Measurements from ENCODE around the gene POLR1G. TPM values are rescaled to one million over a fixed set of nuclear protein-coding genes. Genes with fewer than 3 reads are reported as not detected.

POLR1G gene
- total RNA-seq, 2 donors from 2014 or later, result 13.2 to 16.0 TPM

- no peak for TF ChIP-seq CTCF (conservative IDR thresholded peaks at IDR 0.05)
- Mint-ChIP-seq H3K27me3 (ENCODE audit: insufficient read depth) (peaks cover 12% of the 10 kb centered on the region), H3K4me1 (peaks cover 9% of the 10 kb centered on the region), H3K4me3 (no peak overlapping the region), H3K27ac (peak overlapping the region; percentile 95), H3K9me3 (no peaks in the 10 kb centered on the region), H3K36me3 (ENCODE audit: low read depth) (no peaks in the 10 kb centered on the region)
- H3K36me3 ChIP-seq (ENCODE audit: control insufficient read depth, insufficient read depth, low read length), result no peaks in the 10 kb centered on the region
- peak overlapping the region; percentile 55 for H3K9ac ChIP-seq (ENCODE audit: extremely low read depth, low read length, poor library complexity, severe bottlenecking)
- 80 to 100% methylated on average over 2 of the region's 2 CpGs for WGBS, 2 experiments (ENCODE audit: insufficient coverage in 1 of 2, insufficient read length in 1 of 2)
- H3K4me3 ChIP-seq (ENCODE audit: low read length), result no peak overlapping the region
- peak overlapping the region; percentile 84 for H3K27ac ChIP-seq (ENCODE audit: low read depth, low read length)
- H3K9me3 ChIP-seq (ENCODE audit: control insufficient read depth, low read length), result no peaks in the 10 kb centered on the region
- peaks cover 5% of the 10 kb centered on the region for H3K4me1 ChIP-seq (ENCODE audit: control insufficient read depth, insufficient read depth, low read length)
- H3K27me3 ChIP-seq (ENCODE audit: control insufficient read depth, insufficient read depth, low read length, poor library complexity, severe bottlenecking), result peaks cover 7% of the 10 kb centered on the region
- no peak for DNase-seq
Observed at GRCh38 chr19:45456500-45456815, 50.0 kb downstream of the POLR1G start.

- no peaks in the 10 kb centered on the region for H3K36me3 ChIP-seq (ENCODE audit: control insufficient read depth, insufficient read depth, low read length)
- Mint-ChIP-seq H3K27me3 (ENCODE audit: insufficient read depth) (peaks cover 4% of the 10 kb centered on the region), H3K4me1 (peaks cover 9% of the 10 kb centered on the region), H3K27ac (peak overlapping the region; percentile 18), H3K9me3 (no peaks in the 10 kb centered on the region), H3K4me3 (no peak overlapping the region), H3K36me3 (ENCODE audit: low read depth) (no peaks in the 10 kb centered on the region)
- no peak overlapping the region for H3K9ac ChIP-seq (ENCODE audit: extremely low read depth, low read length, poor library complexity, severe bottlenecking)
- H3K27me3 ChIP-seq (ENCODE audit: control insufficient read depth, insufficient read depth, low read length, poor library complexity, severe bottlenecking), result no peaks in the 10 kb centered on the region
- DNase-seq, result no peak
- H3K27ac ChIP-seq (ENCODE audit: low read depth, low read length), result no peak overlapping the region
- H3K9me3 ChIP-seq (ENCODE audit: control insufficient read depth, low read length), result no peaks in the 10 kb centered on the region
- H3K4me1 ChIP-seq (ENCODE audit: control insufficient read depth, insufficient read depth, low read length), result peaks cover 5% of the 10 kb centered on the region
- TF ChIP-seq CTCF (conservative IDR thresholded peaks at IDR 0.05), result no peak
- no peak overlapping the region for H3K4me3 ChIP-seq (ENCODE audit: low read length)
Observed at GRCh38 chr19:45457776-45458175, 51.3 kb downstream of the POLR1G start.

Small RNA genes lying within 50 kb of the gene (microRNA-seq; reads per million reads assigned to microRNA genes)
- gene MIR6088 (ENCODE audit: borderline microRNAs expressed), result not detected

Other genes starting within 250 kb of the POLR1G start
- under 1 TPM; 0.15 to 0.22 TPM for gene NKPD1, start 245.7 kb upstream of the POLR1G start, total RNA-seq
- gene TRAPPC6A, start 228.4 kb upstream of the POLR1G start, total RNA-seq, result 10 to 100 TPM; 56.6 to 79.1 TPM
- gene BLOC1S3, start 227.9 kb upstream of the POLR1G start, total RNA-seq, result 10 to 100 TPM in 1 of 2 donors, 1 to 10 TPM in 1; 9.4 to 11.3 TPM
- gene EXOC3L2, start 161.2 kb upstream of the POLR1G start, total RNA-seq, result under 1 TPM in 1 of 2 donors, not detected in 1; 0.11 TPM
- 10 to 100 TPM; 74.6 to 90.6 TPM for gene MARK4, start 155.4 kb upstream of the POLR1G start, total RNA-seq
- gene CKM, start 83.8 kb upstream of the POLR1G start, total RNA-seq, result 1 to 10 TPM; 2.7 to 3.7 TPM
- 1 to 10 TPM; 3.6 to 4.8 TPM for gene KLC3, start 65.9 kb upstream of the POLR1G start, total RNA-seq
- gene ERCC2, start 36.1 kb upstream of the POLR1G start, total RNA-seq, result 100 to 1,000 TPM in 1 of 2 donors, 10 to 100 TPM in 1; 87.9 to 105 TPM
- gene PPP1R13L, start 1.6 kb upstream of the POLR1G start, total RNA-seq, result 10 to 100 TPM; 17.9 to 26.4 TPM
- 10 to 100 TPM; 53.5 to 63.6 TPM for gene ERCC1, start 17.3 kb downstream of the POLR1G start, total RNA-seq
- 1 to 10 TPM; 1.6 to 3.0 TPM for gene FOSB, start 61.4 kb downstream of the POLR1G start, total RNA-seq
- gene RTN2, start 90.4 kb downstream of the POLR1G start, total RNA-seq, result 10 to 100 TPM; 15.7 to 18.5 TPM
- gene PPM1N, start 91.8 kb downstream of the POLR1G start, total RNA-seq, result 1 to 10 TPM; 3.2 to 3.5 TPM
- 100 to 1,000 TPM; 134 to 144 TPM for gene VASP, start 100.8 kb downstream of the POLR1G start, total RNA-seq
- gene OPA3, start 178.2 kb downstream of the POLR1G start, total RNA-seq, result 10 to 100 TPM; 12.9 to 15.4 TPM
- gene GPR4, start 195.6 kb downstream of the POLR1G start, total RNA-seq, result not detected
- gene EML2, start 232.8 kb downstream of the POLR1G start, total RNA-seq, result 10 to 100 TPM; 42.9 to 79.3 TPM

Data from endodermal cell (in vitro differentiated cells).